T-helper 1 cell treated with Interleukin-12 subunit alpha and Interleukin-12 subunit beta and Interleukin-4 antibody, amounts not matched to agents 30 μg/mL and 1 μg/mL, for 36 hours (primary cell): ENCODE measurements around the gene NUP88.
A peak's percentile ranks its signal among the peaks of the same experiment; 100 is the strongest.
"Not testable (repeated sequence)": the region's sequence is repeated elsewhere in the genome, so short reads cannot be mapped to it uniquely, and the experiment has no call there.

Experiments used
- H3K27ac Mint-ChIP-seq: one replicate; pipeline ENCODE4 v1.8.0; 2021; ENCODE audit warnings: mild to moderate bottlenecking, mixed read lengths
- H3K27me3 Mint-ChIP-seq: one replicate; pipeline ENCODE4 v1.8.0; 2021; ENCODE audit warnings: low read depth, mixed read lengths
- H3K36me3 Mint-ChIP-seq: one replicate; pipeline ENCODE4 v1.8.0; 2021; ENCODE audit warnings: low read depth, mixed read lengths
- H3K4me1 Mint-ChIP-seq: one replicate; pipeline ENCODE4 v1.8.0; 2021; ENCODE audit warnings: low read depth, mixed read lengths
- H3K4me3 Mint-ChIP-seq: one replicate; pipeline ENCODE4 v1.8.0; 2021; ENCODE audit warnings: mild to moderate bottlenecking, moderate library complexity, mixed read lengths
- H3K9me3 Mint-ChIP-seq: one replicate; pipeline ENCODE4 v1.8.0; 2021; ENCODE audit warnings: mixed read lengths

NUP88 gene

DNA sequence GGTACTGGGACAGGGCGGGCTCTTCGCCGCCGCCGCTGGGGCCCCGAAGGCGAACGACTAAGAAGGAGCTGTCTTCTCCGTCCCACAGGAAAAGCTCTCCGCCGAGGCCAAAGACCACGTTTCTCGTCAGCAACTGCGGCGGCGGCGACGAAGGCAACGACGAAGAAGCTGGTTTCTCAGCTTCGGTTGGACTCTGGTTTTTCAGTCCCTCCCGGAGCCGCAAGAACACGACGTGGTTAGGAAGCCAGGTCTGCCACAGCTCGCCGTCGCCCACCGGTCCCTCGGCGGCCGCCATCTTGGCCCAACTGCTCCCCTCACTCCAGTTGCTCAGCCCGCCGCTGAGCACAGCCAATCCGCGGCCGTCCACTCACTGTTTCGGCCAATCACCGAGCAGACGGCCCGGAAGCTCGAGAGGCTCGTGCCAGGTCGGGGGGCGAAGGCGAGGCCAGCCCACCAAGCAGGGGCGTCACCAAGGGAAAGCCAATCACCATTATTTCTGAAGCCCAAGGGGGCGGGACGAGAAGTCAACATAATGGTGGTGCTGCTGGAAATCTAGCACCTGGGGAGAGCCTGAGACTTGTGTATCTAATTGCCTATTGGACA is at the start of gene NUP88:
Gene NUP88 (minus strand): TSS at position 307 of the 603 bp plus-strand sequence. CDS start 12 bp downstream, at position 295.
- H3K27ac Mint-ChIP-seq = peak within 1 kb of the TSS; percentile 98
- peaks cover 27% of the 10 kb centered on the region for H3K4me1 Mint-ChIP-seq
- H3K27me3 Mint-ChIP-seq = no peaks in the 10 kb centered on the region
- H3K4me3 Mint-ChIP-seq = peak within 1 kb of the TSS; percentile 96
- no peaks in the 10 kb centered on the region for H3K9me3 Mint-ChIP-seq
- H3K36me3 Mint-ChIP-seq = peaks cover 22% of the 10 kb centered on the region

DNA sequence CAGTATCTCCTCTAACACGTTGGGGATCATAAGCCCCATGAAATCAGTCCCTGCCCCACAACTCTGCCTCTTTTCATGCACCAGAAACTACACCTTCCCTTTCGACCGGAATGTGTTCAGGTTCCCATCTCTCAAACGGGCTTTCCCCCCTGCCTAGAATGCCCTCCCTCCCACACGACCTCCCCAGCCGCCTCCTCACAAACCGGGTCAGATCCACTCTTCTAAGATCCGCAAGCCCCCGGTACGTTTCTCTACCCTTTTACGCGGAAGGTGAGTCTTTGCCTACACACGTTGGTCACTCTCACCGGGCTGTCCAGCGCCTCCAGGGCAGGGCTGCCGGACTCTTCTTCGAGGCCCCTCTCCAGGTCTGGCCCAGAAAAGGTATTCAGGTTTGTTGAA is 48.6 kb upstream of the NUP88 start:
- Mint-ChIP-seq H3K4me3 (peak overlapping the region; percentile 93), H3K36me3 (peaks cover 13% of the 10 kb centered on the region), H3K27me3 (no peaks in the 10 kb centered on the region), H3K27ac (peak overlapping the region; percentile 82), H3K9me3 (no peaks in the 10 kb centered on the region), H3K4me1 (peaks cover 39% of the 10 kb centered on the region)

DNA sequence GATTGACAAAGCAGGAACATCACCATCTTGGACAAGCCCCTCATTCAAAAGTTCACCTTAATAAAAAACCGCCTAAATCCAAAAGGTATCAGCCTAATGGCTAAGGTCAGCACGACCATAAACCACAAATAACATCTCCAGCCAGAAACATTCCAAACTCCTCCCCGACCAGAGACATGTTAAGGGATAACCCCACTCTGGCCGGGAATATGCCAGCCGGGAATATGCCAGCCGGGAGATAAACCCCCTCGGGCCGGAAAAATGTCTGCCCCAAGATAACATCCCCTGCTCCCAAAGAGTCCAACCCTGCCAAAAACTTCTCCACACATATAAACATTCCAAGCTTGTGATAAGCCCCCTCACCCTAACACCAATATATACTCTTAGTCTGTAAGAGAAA is 48.0 kb upstream of the NUP88 start:
- Mint-ChIP-seq H3K9me3 (no peaks in the 10 kb centered on the region), H3K27me3 (no peaks in the 10 kb centered on the region), H3K36me3 (peaks cover 14% of the 10 kb centered on the region), H3K4me3 (peak overlapping the region; percentile 93), H3K4me1 (peaks cover 39% of the 10 kb centered on the region), H3K27ac (peak overlapping the region; percentile 82)

DNA sequence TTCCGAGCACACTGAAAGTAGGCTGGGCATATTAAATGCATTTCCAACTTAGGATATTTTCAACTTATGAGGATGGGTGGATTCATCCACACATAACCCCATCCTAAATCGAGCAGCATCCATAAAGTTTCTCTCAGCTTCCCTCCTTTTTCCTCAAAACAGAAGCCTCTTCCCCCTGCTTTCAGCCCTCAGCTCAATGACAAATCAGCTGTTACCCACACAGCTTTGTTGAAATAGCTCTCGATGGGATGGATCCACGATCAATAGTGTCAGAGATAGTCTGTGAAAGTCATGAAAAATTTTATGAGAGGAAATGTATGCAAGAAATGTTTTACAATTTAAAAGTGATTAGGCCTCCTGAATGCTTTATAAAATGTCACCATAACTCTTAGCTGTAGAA is 46.8 kb upstream of the NUP88 start:
- H3K4me3 Mint-ChIP-seq = peak overlapping the region; percentile 93
- no peak overlapping the region for H3K27ac Mint-ChIP-seq
- peaks cover 35% of the 10 kb centered on the region for H3K4me1 Mint-ChIP-seq
- peaks cover 7% of the 10 kb centered on the region for H3K36me3 Mint-ChIP-seq
- H3K27me3 Mint-ChIP-seq = no peaks in the 10 kb centered on the region
- no peaks in the 10 kb centered on the region for H3K9me3 Mint-ChIP-seq

DNA sequence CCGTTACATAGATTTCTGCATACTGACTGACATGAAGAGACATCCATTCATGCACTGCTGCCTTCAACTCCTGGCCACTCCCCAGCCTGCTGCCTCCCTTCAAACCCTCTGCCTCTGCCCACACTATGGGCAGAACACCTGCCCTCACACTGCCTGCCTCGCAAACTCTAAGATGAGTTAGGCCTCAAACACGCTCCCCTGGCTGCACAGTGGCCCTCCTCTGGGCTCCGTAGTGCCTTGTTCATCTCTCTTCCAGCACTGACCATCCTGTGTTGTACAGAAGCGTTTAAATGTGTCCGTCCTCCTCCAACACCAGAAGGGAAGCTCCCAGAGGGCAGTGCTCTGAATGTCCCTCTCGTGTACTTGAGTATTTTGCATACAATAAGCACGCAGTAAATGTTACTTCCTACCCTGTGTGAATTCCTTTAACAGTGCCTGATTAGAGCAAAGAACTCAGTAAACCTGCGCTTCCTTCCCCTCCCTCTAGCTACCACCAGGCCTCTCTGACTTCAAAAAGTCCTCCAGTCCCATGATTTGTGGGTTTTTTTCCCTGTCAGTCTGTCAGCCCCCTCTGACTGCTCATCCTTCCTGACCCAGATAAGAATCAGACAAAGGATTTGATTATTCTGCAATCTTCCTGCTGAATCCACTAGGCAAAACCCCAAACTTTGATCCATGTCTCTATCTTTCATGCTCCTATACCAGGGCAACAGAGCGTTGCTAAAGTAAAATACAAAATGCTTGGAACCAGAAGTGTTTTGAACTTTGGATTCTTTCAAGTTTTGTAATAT is 45.5 kb upstream of the NUP88 start:
- Mint-ChIP-seq H3K27ac (peak overlapping the region; percentile 19), H3K27me3 (no peaks in the 10 kb centered on the region), H3K36me3 (peaks cover 11% of the 10 kb centered on the region), H3K4me3 (no peak overlapping the region), H3K9me3 (no peaks in the 10 kb centered on the region), H3K4me1 (peaks cover 34% of the 10 kb centered on the region)

DNA sequence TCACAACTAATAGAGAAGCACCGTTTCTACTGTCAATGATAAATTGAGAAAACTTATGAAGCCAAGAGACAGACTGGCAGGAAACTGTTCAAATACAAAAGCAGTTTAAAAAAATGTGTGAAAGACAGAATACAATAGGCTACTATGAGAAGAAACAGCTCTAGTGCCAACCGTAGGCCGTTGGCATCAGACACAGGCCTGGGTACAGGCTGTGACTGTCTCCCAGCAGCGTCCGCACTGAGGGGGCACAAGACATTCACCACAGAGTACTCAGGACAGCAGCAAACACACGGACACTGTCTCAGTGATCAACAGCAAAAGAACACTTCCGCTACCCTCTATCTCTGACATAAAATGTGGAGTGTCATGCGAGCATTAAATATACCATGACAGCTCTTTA is 27.3 kb upstream of the NUP88 start:
- no peaks in the 10 kb centered on the region for H3K27me3 Mint-ChIP-seq
- no peak overlapping the region for H3K4me3 Mint-ChIP-seq
- peaks cover 32% of the 10 kb centered on the region for H3K36me3 Mint-ChIP-seq
- no peak overlapping the region for H3K27ac Mint-ChIP-seq
- no peaks in the 10 kb centered on the region for H3K9me3 Mint-ChIP-seq
- H3K4me1 Mint-ChIP-seq = no peaks in the 10 kb centered on the region

DNA sequence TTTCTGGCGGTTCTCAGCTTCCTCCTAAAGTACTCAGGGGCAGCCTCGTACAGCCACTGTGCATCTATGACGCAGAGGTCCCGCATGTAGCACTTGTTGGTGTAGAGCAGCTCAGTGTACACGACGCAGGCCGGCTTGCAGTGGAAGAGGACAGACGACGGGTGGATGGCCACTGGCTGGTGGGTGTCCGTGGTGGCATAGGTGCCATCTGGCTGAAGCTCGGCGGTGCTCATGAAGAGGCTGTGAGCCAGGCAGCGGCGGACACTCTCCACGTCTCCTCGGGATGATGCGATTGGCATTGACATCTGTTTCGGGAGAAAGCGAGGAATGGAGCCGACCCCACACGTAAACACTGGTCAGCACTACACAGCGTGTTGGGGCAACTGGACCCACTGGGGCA is 24.7 kb upstream of the NUP88 start:
- H3K36me3 Mint-ChIP-seq = peaks cover 25% of the 10 kb centered on the region
- H3K27me3 Mint-ChIP-seq = no peaks in the 10 kb centered on the region
- H3K4me1 Mint-ChIP-seq = peaks cover 8% of the 10 kb centered on the region
- H3K9me3 Mint-ChIP-seq = no peaks in the 10 kb centered on the region
- no peak overlapping the region for H3K4me3 Mint-ChIP-seq
- H3K27ac Mint-ChIP-seq = peak overlapping the region; percentile 41

DNA sequence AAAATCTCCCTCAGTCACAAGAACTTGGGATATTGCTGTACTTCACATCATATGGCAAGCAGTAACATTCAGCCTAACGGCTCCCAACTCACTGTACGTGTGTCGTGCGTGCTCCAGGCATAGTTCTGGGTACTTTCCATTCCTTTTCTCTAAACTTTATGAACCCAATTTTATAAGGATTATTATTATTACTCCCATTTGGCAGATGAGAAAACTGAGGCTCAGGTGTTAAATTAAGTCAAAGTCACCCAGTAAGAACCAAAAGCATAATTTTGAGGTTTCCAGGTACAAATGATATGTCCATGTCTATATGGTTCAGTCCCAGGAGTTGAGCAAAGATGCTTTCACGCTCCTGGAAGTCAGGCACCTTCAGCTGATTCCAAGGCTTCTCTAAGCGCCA is 24.3 kb upstream of the NUP88 start:
- Mint-ChIP-seq H3K27me3 (no peaks in the 10 kb centered on the region), H3K27ac (no peak overlapping the region), H3K36me3 (peaks cover 23% of the 10 kb centered on the region), H3K9me3 (no peaks in the 10 kb centered on the region), H3K4me3 (no peak overlapping the region), H3K4me1 (peaks cover 8% of the 10 kb centered on the region)

DNA sequence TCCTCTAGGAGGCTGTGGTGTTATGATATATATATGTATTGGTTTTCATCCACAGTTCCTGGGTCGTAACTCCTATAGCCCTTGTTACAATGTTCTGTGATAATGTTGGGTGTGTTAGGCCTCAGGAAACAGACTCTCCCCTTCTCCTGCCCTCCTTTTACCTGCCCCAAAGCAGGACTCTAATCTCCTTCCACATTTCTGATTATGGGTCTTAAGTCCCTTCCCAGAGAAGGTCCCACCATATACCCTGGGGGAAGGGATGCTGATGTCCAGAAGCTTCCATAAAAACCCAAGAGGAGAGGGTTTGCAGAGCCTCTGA is 19.9 kb upstream of the NUP88 start:
- H3K4me3 Mint-ChIP-seq = peak overlapping the region; percentile 84
- peaks cover 32% of the 10 kb centered on the region for H3K36me3 Mint-ChIP-seq

DNA sequence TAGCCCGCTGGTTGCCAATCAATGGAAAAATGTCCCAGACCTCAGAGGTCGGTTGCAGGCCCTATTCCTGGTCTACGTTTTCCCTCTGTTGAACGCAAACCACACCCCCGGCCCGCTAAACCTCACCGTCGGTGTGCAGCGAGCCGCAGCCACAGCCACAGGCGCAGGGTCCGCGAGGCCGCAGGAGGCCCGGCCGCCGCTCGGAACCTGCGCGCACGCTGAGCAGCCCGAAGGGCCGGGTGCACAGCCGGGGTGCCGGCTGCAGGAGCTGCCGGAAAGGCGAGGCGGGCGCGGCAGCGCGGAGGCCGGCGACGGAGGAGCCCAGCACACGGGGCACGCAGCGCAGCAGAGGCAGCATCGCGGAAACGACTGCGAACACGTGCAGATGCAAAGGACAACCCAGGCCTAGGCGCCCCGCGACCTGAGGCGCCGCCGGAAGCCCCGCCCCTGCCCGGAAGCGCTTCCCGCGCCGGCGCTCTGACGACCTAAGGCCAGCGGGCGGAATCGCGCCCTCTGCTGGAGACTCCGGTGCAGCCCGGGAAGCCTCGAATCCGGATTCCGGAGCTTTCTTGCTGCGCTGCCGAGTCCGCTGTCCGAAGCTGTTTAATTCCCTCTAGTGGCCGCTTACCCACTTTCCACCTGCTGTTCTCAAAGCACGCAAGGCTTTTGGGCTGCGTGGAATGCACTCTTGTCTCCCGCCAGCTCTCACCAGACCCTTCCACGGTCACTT is 19.4 kb upstream of the NUP88 start, which contains the start of gene C1QBP:
Gene C1QBP (minus strand): TSS at position 440 of the 730 bp plus-strand sequence. CDS start 82 bp downstream, at position 358.
- H3K36me3 Mint-ChIP-seq = peaks cover 35% of the 10 kb centered on the region
- H3K4me3 Mint-ChIP-seq = peak within 1 kb of the TSS; percentile 84
- H3K4me1 Mint-ChIP-seq = peaks cover 37% of the 10 kb centered on the region
- peak within 1 kb of the TSS; percentile 87 for H3K27ac Mint-ChIP-seq
- no peaks in the 10 kb centered on the region for H3K9me3 Mint-ChIP-seq
- no peaks in the 10 kb centered on the region for H3K27me3 Mint-ChIP-seq

More for the DNA sequence above, 19.9 kb upstream of the NUP88 start:
- Mint-ChIP-seq H3K9me3 (no peaks in the 10 kb centered on the region), H3K27ac (peak overlapping the region; percentile 87), H3K4me1 (peaks cover 34% of the 10 kb centered on the region), H3K27me3 (no peaks in the 10 kb centered on the region)

DNA sequence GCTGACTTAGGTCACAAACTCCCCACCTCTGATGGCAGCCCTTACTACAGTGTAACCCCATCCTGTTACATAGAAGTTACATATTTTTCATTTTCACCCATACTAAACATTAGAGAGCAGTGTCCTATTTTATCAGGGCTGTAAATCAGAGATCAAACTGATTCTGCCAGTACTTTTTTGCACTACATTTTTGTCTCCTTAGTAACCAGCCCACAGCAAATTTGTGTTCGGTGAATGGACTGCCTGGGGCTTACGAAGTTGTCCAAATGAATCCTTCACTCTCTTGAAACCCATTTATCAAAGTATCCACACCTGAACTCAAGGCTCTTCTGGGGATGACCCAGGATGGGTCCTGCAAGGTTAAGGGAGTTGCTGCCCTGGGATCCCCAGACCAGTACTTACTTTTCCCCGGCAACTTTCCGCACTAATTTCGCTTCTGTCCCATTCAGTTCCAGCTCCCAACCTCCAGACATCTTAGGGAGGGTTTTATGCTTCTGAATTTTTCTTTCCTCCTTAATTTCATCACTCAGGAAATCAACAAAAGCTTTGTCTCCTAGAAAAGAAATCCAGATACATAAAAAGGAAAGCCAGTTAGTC is 18.4 kb upstream of the NUP88 start:
- H3K4me3 Mint-ChIP-seq = peak overlapping the region; percentile 84
- H3K9me3 Mint-ChIP-seq = no peaks in the 10 kb centered on the region
- peaks cover 45% of the 10 kb centered on the region for H3K36me3 Mint-ChIP-seq
- H3K27ac Mint-ChIP-seq = peak overlapping the region; percentile 83
- peaks cover 37% of the 10 kb centered on the region for H3K4me1 Mint-ChIP-seq
- H3K27me3 Mint-ChIP-seq = no peaks in the 10 kb centered on the region

DNA sequence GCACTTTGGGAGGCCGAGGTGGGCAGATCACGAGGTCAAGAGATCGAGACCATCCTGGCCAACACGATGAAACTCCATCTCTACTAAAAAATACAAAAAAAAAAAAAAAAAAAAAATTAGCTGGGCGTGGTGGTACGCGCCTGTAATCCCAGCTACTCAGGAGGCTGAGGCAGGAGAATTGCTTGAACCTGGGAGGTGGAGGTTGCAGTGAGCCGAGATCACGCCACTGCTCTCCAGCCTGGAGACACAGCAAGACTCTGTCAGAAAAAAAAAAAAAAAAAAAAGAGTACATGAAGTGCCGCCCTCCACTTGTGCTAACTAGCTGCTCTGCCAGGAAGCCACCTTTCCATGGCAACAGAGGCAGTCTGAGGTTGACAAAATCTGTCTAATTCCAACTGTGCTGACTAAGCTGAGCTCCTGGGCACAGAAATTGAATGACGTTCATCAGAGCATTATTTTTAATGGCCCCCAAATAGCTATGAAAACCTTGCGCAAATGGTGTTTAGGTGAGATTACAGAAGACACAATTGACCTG is 16.4 kb upstream of the NUP88 start:
- Mint-ChIP-seq H3K4me3 (peak overlapping the region; percentile 10), H3K4me1 (peaks cover 43% of the 10 kb centered on the region), H3K36me3 (peaks cover 58% of the 10 kb centered on the region)
- not testable (repeated sequence) for H3K27me3 Mint-ChIP-seq, H3K27ac Mint-ChIP-seq, H3K9me3 Mint-ChIP-seq

DNA sequence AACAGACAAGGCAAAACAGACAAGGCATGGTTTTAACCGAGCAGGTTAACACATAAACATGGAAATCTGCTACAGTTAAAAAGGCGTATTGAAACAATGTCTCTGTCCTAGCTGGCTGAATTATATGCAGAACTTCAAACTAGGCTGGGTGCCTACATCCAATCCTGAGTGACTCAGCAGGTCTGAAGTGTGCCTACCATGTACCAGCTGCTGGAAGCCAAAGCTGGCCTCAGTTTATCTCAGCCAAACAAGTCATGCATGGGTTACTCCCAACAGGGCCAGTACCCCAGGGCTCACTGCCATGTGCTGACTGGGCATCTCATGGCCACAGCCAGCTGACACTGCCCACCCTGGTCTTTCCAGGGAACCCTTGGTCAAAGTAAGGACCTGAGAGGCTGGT is 15.5 kb upstream of the NUP88 start:
- H3K9me3 Mint-ChIP-seq = no peaks in the 10 kb centered on the region
- H3K27ac Mint-ChIP-seq = no peak overlapping the region
- peaks cover 62% of the 10 kb centered on the region for H3K36me3 Mint-ChIP-seq
- H3K4me1 Mint-ChIP-seq = peaks cover 46% of the 10 kb centered on the region
- H3K27me3 Mint-ChIP-seq = no peaks in the 10 kb centered on the region
- H3K4me3 Mint-ChIP-seq = no peak overlapping the region

DNA sequence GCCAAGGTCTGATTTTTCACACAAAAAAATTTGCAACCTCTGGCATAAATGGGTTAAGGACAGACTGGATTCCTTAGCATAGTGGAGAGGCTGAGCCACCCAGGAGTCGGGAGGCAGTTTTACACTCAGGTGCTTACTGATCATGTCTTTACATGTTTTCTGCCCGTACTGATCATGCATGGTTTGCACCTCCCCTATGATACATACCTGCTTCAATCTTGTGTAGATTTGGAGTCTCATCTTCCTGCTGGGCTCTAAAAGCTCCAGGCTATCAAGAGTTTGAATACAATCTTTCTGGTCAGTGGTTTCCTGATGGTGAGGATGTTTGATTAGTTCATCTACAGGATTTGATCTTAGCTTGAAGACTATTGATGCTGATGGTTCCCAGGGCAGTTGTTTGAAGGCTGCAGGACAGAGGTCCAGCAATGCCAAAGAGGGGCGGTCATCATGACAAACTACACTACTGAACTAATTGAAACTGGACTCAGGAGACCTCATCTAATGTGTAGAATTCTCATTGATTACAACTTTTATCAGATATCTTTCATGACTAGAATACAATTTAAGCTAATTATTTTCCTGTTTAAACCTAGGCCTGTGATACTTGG is 12.6 kb upstream of the NUP88 start:
- no peak overlapping the region for H3K27ac Mint-ChIP-seq
- no peaks in the 10 kb centered on the region for H3K27me3 Mint-ChIP-seq
- no peaks in the 10 kb centered on the region for H3K9me3 Mint-ChIP-seq
- H3K4me3 Mint-ChIP-seq = no peak overlapping the region
- H3K4me1 Mint-ChIP-seq = peaks cover 27% of the 10 kb centered on the region
- peaks cover 58% of the 10 kb centered on the region for H3K36me3 Mint-ChIP-seq
